Thyroid gland (tissue), 4 donors: ENCODE data around the gene ADRA1B.

Experiments
- CTCF ChIP-seq, 6 experiments: fragments of 200-600 bp in 3 of 6; fragments of 450-650 bp in 3 of 6; sonication (generic) in 3 of 6; IDR thresholded peaks; one replicate each; pipeline ENCODE4 v1.5.1; 2016 to 2019; ENCODE audit warnings: antibody characterized with exemption in 6 of 6, mild to moderate bottlenecking in 2 of 6, inconsistent platforms in 1 of 6, moderate library complexity in 1 of 6
- POLR2A ChIP-seq, 2 donors: fragments of 450-650 bp; IDR thresholded peaks; one replicate each; pipeline ENCODE4 v1.6.1; 2017; ENCODE audit warnings: antibody characterized with exemption in 2 of 2, mild to moderate bottlenecking in 2 of 2, moderate library complexity in 1 of 2

GRCh38 chr5:159921721-159922120 is 5.4 kb downstream of the ADRA1B start:
- TF ChIP-seq CTCF (IDR thresholded peaks at IDR 0.05) = no peak
- TF ChIP-seq POLR2A (IDR thresholded peaks at IDR 0.05) = no peak
